Right ventricle myocardium superior (tissue), 1 donor: ENCODE results near the gene MCTP2. TPM values are rescaled to one million over a fixed set of nuclear protein-coding genes. Genes with fewer than 3 reads are reported as not detected.

Source experiments
- ATAC-seq: fragments of 200-7000 bp; cut with Tn5 transposase; one replicate; pipeline ENCODE4 v1.9.1; 2020; ENCODE audit warnings: mild to moderate bottlenecking; ENCODE audit not compliant: poor library complexity
- DNase-seq: peaks from one replicate; pipeline ENCODE4 v3.0.0-alpha.2; 2020
- intact Hi-C: fragments of 100-400 bp; cut with DNase I; formaldehyde crosslinking; loops from one replicate; pipeline ENCODE4 v1.11.2; 2022
- long read RNA-seq: library from polyadenylated mRNA; unstranded; transcript quantifications from one replicate; pipeline ENCODE4 v2.0.0, GENCODE V29; 2021
- total RNA-seq: library from RNA; stranded (reverse); fragmentation: NEBNext Ultra II Directional; extraction: Animal tissue kit (Norgen Biotek cat#: 25700); gene quantifications from one replicate; pipeline ENCODE4 v1.2.1, GENCODE V29; 2021
- donor health status: DM: no; HTN: yes; CAD: no; lungs with severe emphysema.

MCTP2 gene
- total RNA-seq: 1.2 TPM
- long read RNA-seq, partial matches to known transcripts: 0 of 1 reads
- long read RNA-seq, other reads (novel, unspliced or antisense): 1 of 1 reads

- peak; percentile 88 for DNase-seq
- intact Hi-C loops: loop anchor here (10.0 kb wide), 2 partner anchors 54 to 656 kb away; no protein-coding TSS in a partner anchor
- ATAC-seq: peak; percentile 90
Measured at GRCh38 chr15:94230883-94231722, at the start of gene MCTP2. TSS of gene MCTP2 (plus strand) at chr15:94231561. CDS start at chr15:94298266, 66,705 bp downstream.

GRCh38 chr15:94182883-94183282, 48.5 kb upstream of the MCTP2 start:
- DNase-seq: no peak
- intact Hi-C loops: no loop called here
- no peak for ATAC-seq

GRCh38 chr15:94185547-94186236, 45.7 kb upstream of the MCTP2 start:
- DNase-seq (no peak), ATAC-seq (no peak)
- intact Hi-C loops: no loop called here

- ATAC-seq (no peak), DNase-seq (no peak)
- intact Hi-C loops: no loop called here
Measured at GRCh38 chr15:94186770-94187331, 44.5 kb upstream of the MCTP2 start.

GRCh38 chr15:94193906-94194305, 37.5 kb upstream of the MCTP2 start:
- DNase-seq (no peak), ATAC-seq (no peak)
- intact Hi-C loops: no loop called here

- DNase-seq (no peak), ATAC-seq (no peak)
- intact Hi-C loops: no loop called here
Measured at GRCh38 chr15:94196531-94196930, 34.8 kb upstream of the MCTP2 start.

- ATAC-seq: no peak
- intact Hi-C loops: no loop called here
- no peak for DNase-seq
Measured at GRCh38 chr15:94198633-94199032, 32.7 kb upstream of the MCTP2 start.

GRCh38 chr15:94199725-94200124, 31.6 kb upstream of the MCTP2 start:
- DNase-seq (no peak), ATAC-seq (no peak)
- intact Hi-C loops: no loop called here

GRCh38 chr15:94203306-94203705, 28.1 kb upstream of the MCTP2 start:
- ATAC-seq (no peak), DNase-seq (no peak)
- intact Hi-C loops: no loop called here

- DNase-seq (no peak), ATAC-seq (no peak)
- intact Hi-C loops: no loop called here
Measured at GRCh38 chr15:94205366-94205765, 26.0 kb upstream of the MCTP2 start.

GRCh38 chr15:94206463-94207167, 24.7 kb upstream of the MCTP2 start:
- intact Hi-C loops: no loop called here
- DNase-seq (no peak), ATAC-seq (no peak)

GRCh38 chr15:94212291-94212690, 19.1 kb upstream of the MCTP2 start:
- no peak for ATAC-seq
- DNase-seq: no peak
- intact Hi-C loops: no loop called here

- no peak for ATAC-seq
- intact Hi-C loops: no loop called here
- DNase-seq: no peak
Measured at GRCh38 chr15:94225616-94226015, 5.7 kb upstream of the MCTP2 start.

- DNase-seq (no peak), ATAC-seq (no peak)
- intact Hi-C loops: no loop called here
Measured at GRCh38 chr15:94228611-94229010, 2.8 kb upstream of the MCTP2 start.

- intact Hi-C loops: loop anchor here (10.0 kb wide), 2 partner anchors 55 to 655 kb away; no protein-coding TSS in a partner anchor
- DNase-seq (no peak), ATAC-seq (no peak)
Measured at GRCh38 chr15:94229591-94230369, 1.6 kb upstream of the MCTP2 start.

- intact Hi-C loops: loop anchor here (10.0 kb wide), 2 partner anchors 54 to 656 kb away; no protein-coding TSS in a partner anchor
Measured at GRCh38 chr15:94230431-94230882, 904 bp upstream of the MCTP2 start.

GRCh38 chr15:94231723-94232468, 535 bp downstream of the MCTP2 start:
- intact Hi-C loops: loop anchor here (10.0 kb wide), 2 partner anchors 53 to 657 kb away; no protein-coding TSS in a partner anchor
- ATAC-seq: peak; percentile 11
- DNase-seq: no peak

More at GRCh38 chr15:94230431-94230882, 904 bp upstream of the MCTP2 start:
- DNase-seq (no peak), ATAC-seq (peak; percentile 6)
